ENCODE data around the gene FUT9.

Gene FUT9

DNA sequence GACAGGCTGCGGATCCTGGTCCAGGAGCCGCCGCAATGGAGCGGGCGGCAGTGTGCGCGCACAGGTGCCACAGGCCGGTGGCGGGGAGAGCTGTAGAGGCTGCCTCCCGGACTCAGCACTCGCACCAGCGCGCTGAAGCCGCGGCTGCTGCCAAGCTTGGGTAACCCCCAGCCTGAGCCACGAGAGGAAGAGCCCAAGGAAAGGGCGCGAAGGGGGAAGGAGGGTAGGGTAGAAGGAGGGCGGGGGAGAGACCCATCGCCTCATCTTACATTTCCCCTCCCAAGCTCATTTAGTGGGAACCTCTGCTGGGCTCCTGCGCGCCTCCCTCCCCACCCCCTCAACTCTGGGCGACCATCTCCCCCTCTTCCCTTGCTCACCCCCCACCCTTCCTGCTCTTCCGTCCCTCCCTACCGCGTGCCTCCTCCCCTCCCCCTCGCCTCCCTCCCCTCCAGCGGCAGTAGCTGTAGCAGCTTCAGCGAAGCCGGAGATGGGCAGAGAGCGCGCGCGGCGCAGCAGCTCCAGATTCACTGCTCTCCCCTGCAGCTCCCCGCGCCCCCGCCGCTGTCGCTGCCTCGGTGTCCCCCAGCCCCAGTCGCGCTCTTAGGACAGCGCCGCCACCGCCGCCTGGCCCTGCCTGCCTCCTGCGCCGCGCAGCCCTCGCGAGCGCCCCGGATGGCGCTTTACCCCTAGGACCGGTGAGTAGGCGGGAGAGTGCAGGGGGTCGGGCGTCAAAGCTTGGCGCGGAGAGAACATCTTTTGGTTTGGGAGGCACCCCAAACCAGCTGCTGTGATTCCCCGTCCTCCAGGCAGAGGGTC lies at the start of gene FUT9:
TSS of gene FUT9 (plus strand) at position 457 of the 816 bp plus-strand sequence. CDS start 187,182 bp downstream, outside the sequence.
- no peak within 1 kb of the TSS for H3K4me3 ChIP-seq (ENCODE audit: low read depth, low read length)
- TF ChIP-seq, protein P1, sequence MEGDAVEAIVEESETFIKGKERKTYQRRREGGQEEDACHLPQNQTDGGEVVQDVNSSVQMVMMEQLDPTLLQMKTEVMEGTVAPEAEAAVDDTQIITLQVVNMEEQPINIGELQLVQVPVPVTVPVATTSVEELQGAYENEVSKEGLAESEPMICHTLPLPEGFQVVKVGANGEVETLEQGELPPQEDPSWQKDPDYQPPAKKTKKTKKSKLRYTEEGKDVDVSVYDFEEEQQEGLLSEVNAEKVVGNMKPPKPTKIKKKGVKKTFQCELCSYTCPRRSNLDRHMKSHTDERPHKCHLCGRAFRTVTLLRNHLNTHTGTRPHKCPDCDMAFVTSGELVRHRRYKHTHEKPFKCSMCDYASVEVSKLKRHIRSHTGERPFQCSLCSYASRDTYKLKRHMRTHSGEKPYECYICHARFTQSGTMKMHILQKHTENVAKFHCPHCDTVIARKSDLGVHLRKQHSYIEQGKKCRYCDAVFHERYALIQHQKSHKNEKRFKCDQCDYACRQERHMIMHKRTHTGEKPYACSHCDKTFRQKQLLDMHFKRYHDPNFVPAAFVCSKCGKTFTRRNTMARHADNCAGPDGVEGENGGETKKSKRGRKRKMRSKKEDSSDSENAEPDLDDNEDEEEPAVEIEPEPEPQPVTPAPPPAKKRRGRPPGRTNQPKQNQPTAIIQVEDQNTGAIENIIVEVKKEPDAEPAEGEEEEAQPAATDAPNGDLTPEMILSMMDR (conservative IDR thresholded peaks at IDR 0.05; ENCODE audit: low read depth, low read length): no peak
- DNase-seq (ENCODE audit: low read depth): no peak

GRCh38 chr6:95967594-95967993 lies 48.2 kb upstream of the FUT9 start:
- no peak overlapping the region for H3K4me3 ChIP-seq (ENCODE audit: low read depth, low read length)
- TF ChIP-seq, protein P1 (conservative IDR thresholded peaks at IDR 0.05; ENCODE audit: low read depth, low read length): no peak
- no peak for DNase-seq (ENCODE audit: low read depth)

DNA sequence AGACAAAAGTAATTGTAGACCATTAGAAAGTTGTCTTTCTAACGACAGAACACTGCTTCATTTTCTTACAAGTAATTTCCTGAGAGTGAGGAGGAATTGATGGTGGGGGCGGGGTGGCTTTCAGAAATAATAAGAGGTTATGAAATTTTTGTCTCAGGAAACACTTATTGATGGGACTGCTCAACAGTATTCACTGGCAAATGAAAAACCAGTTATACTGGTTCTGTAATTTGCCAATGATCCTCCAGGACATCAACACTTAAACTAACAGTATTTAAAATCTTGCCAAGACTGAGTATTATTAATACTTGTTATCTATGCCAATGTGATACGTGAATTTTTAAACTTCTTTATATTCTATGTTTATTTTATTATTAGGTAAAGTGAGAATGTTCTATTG lies 41.8 kb upstream of the FUT9 start:
- DNase-seq (ENCODE audit: low read depth): no peak
- H3K4me3 ChIP-seq (ENCODE audit: low read depth, low read length): no peak overlapping the region
- TF ChIP-seq, protein P1 (conservative IDR thresholded peaks at IDR 0.05; ENCODE audit: low read depth, low read length): no peak

DNA sequence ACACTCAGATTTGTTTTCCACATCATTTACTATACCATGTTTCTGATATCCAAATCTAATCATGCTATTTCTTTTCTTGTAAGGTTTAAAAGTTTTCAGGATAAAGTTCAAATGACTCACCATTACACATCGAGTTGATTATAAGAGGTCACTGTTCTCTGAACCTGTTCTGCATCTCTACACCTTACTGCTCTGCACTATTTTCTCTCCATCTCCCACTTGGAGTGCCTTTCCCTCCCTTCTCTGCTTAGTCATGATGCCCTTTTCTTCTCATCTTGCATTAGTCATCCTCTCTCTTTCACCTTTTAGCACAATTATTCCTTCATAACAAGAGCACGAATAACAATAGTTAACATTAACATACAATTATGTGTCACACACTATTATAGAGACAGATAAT lies 37.5 kb upstream of the FUT9 start:
- H3K4me3 ChIP-seq (ENCODE audit: low read depth, low read length): no peak overlapping the region
- no peak for DNase-seq (ENCODE audit: low read depth)
- TF ChIP-seq, protein P1 (conservative IDR thresholded peaks at IDR 0.05; ENCODE audit: low read depth, low read length): no peak

- DNase-seq (ENCODE audit: low read depth): no peak
- H3K4me3 ChIP-seq (ENCODE audit: low read depth, low read length): no peak overlapping the region
- TF ChIP-seq, protein P1 (conservative IDR thresholded peaks at IDR 0.05; ENCODE audit: low read depth, low read length): no peak
Observed at GRCh38 chr6:95991906-95992305, 23.9 kb upstream of the FUT9 start.

DNA sequence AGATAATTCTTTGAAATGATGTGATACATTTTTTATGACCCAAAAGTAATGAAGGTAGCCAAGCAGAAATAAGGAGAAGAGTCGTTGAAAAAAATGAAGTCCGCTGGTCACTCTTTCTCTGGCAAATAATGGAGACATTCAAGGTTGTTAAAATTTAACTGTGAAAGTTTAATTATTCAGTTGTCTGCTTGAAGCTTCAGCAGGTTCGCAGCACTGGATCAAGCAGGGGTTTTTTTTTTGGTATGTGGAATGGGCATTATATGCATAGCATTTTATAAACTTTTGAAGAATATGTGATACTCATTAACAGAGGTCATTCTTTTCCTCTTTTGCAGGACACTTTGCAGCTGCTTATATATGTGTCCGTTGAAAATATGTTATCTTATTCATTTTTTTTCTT lies 21.6 kb upstream of the FUT9 start:
- no peak overlapping the region for H3K4me3 ChIP-seq (ENCODE audit: low read depth, low read length)
- DNase-seq (ENCODE audit: low read depth): no peak
- TF ChIP-seq, protein P1 (conservative IDR thresholded peaks at IDR 0.05; ENCODE audit: low read depth, low read length): no peak

- no peak overlapping the region for H3K4me3 ChIP-seq (ENCODE audit: low read depth, low read length)
- DNase-seq (ENCODE audit: low read depth): no peak
- TF ChIP-seq, protein P1 (conservative IDR thresholded peaks at IDR 0.05; ENCODE audit: low read depth, low read length): no peak
Observed at GRCh38 chr6:95998133-95998532, 17.6 kb upstream of the FUT9 start.

Measured in choroid plexus epithelial cell (primary cell).